HFFc6 (cell line): ENCODE data around the gene PPP1R9A. TPM values are rescaled to one million over a fixed set of nuclear protein-coding genes. Genes with fewer than 3 reads are reported as not detected.

ENCODE experiments used
- DNase-seq: peaks from one replicate; pipeline ENCODE4 v3.0.0-alpha.2; 2018
- H3K27ac Mint-ChIP-seq: 2 replicates; pipeline ENCODE4 v1.8.0; 2020; ENCODE audit warnings: mild to moderate bottlenecking, mixed read lengths
- H3K27me3 Mint-ChIP-seq: 2 replicates; pipeline ENCODE4 v1.8.0; 2021; ENCODE audit warnings: mild to moderate bottlenecking, moderate library complexity, mixed read lengths; ENCODE audit not compliant: insufficient read depth
- H3K36me3 Mint-ChIP-seq: 2 replicates; pipeline ENCODE4 v1.8.0; 2021; ENCODE audit warnings: low read depth, mixed read lengths
- H3K4me1 Mint-ChIP-seq: 2 replicates; pipeline ENCODE4 v1.8.0; 2020; ENCODE audit warnings: low read depth, mixed read lengths
- H3K4me3 Mint-ChIP-seq: 2 replicates; pipeline ENCODE4 v1.8.0; 2020; ENCODE audit warnings: mild to moderate bottlenecking, moderate library complexity, mixed read lengths
- H3K9me3 Mint-ChIP-seq: 2 replicates; pipeline ENCODE4 v1.8.0; 2020; ENCODE audit warnings: mild to moderate bottlenecking, mixed read lengths
- total RNA-seq, 6 experiments: library from RNA; stranded (reverse); fragmentation: NEBNext Ultra II Directional; extraction: Animal tissue kit (Norgen Biotek cat#: 25700); gene quantifications; 2 replicates in 1 of 6; 3 replicates in 5 of 6; pipeline ENCODE4 v1.2.3, GENCODE V29; 2021
- TF ChIP-seq, protein P1 (sequence below): fragments of 200-600 bp; sonication (generic); IDR thresholded peaks from 2 replicates; pipeline ENCODE4 v1.5.0; 2021; ENCODE audit warnings: antibody characterized with exemption, mild to moderate bottlenecking

The PPP1R9A gene
- total RNA-seq, 6 experiments from 2014 or later, result not detected

DNA sequence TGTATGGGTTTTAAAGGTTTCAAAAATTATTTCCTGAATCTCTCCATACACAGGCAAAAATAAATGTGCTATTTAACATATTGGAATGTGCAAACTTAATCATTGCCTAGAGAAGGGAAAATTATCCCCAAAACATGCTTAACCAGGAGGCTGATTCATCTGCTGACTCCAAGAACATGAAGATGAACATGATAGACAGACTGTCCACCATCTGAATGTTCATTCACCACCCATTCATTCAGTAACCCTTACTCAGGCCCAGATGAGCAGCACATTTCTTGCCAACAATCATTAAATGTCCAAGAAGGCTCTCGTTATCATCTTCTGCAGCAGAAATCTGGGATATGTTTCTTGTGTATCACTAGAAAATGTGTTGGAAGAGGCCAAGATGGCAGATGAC is 110.6 kb downstream of the PPP1R9A start:
- Mint-ChIP-seq H3K27ac (no peak overlapping the region), H3K36me3 (no peaks in the 10 kb centered on the region), H3K4me1 (no peaks in the 10 kb centered on the region), H3K4me3 (no peak overlapping the region), H3K9me3 (peaks cover under 1% of the 10 kb centered on the region; the same call in 1 of the 2 replicates), H3K27me3 (no peaks in the 10 kb centered on the region)
- no peak for DNase-seq
- TF ChIP-seq, protein P1, sequence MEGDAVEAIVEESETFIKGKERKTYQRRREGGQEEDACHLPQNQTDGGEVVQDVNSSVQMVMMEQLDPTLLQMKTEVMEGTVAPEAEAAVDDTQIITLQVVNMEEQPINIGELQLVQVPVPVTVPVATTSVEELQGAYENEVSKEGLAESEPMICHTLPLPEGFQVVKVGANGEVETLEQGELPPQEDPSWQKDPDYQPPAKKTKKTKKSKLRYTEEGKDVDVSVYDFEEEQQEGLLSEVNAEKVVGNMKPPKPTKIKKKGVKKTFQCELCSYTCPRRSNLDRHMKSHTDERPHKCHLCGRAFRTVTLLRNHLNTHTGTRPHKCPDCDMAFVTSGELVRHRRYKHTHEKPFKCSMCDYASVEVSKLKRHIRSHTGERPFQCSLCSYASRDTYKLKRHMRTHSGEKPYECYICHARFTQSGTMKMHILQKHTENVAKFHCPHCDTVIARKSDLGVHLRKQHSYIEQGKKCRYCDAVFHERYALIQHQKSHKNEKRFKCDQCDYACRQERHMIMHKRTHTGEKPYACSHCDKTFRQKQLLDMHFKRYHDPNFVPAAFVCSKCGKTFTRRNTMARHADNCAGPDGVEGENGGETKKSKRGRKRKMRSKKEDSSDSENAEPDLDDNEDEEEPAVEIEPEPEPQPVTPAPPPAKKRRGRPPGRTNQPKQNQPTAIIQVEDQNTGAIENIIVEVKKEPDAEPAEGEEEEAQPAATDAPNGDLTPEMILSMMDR, result no peak

GRCh38 chr7:95026018-95026417 is 118.6 kb downstream of the PPP1R9A start:
- no peak overlapping the region for H3K4me3 Mint-ChIP-seq
- TF ChIP-seq, protein P1, result no peak
- H3K27ac Mint-ChIP-seq, result no peak overlapping the region
- no peak for DNase-seq
- H3K36me3 Mint-ChIP-seq, result no peaks in the 10 kb centered on the region
- H3K4me1 Mint-ChIP-seq, result no peaks in the 10 kb centered on the region
- H3K9me3 Mint-ChIP-seq, result peaks cover 24% of the 10 kb centered on the region
- H3K27me3 Mint-ChIP-seq, result peaks cover 2% of the 10 kb centered on the region; the same call in 1 of the 2 replicates

DNA sequence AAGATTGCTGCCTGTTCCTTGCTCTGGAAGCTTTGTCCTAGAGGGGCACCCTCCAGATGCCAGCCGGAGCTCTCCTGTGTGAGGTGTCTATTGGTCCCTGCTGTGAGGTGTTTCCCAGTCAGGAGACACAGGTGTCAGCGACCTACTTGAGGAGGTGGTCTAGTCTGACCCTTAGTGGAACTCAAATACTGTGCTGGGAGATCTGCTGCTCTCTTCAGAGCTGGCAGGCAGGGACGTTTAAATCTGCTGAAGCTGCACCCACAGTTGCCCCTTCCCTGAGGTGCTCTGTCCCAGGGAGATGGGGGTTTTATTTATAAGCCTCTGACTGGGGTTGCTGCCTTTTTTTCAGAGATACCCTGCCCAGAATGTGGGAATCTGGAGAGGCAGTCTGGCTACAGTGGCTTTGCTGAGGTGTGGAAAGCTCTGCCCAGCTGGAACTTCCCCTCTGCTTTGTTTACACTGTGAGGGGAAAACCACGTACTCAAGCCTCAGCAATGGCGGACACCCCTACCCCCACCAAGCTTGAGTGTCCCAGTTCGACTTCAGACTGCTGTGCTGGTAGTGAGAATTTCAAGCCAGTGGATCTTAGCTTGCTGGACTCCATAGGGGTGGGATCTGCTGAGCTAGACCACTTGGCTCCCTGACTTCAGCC is 119.2 kb downstream of the PPP1R9A start:
- no peak overlapping the region for H3K4me3 Mint-ChIP-seq
- peaks cover 24% of the 10 kb centered on the region for H3K9me3 Mint-ChIP-seq
- DNase-seq, result no peak
- TF ChIP-seq, protein P1, result no peak
- no peaks in the 10 kb centered on the region for H3K36me3 Mint-ChIP-seq
- H3K27ac Mint-ChIP-seq, result no peak overlapping the region
- no peaks in the 10 kb centered on the region for H3K4me1 Mint-ChIP-seq
- peaks cover 2% of the 10 kb centered on the region; the same call in 1 of the 2 replicates for H3K27me3 Mint-ChIP-seq

DNA sequence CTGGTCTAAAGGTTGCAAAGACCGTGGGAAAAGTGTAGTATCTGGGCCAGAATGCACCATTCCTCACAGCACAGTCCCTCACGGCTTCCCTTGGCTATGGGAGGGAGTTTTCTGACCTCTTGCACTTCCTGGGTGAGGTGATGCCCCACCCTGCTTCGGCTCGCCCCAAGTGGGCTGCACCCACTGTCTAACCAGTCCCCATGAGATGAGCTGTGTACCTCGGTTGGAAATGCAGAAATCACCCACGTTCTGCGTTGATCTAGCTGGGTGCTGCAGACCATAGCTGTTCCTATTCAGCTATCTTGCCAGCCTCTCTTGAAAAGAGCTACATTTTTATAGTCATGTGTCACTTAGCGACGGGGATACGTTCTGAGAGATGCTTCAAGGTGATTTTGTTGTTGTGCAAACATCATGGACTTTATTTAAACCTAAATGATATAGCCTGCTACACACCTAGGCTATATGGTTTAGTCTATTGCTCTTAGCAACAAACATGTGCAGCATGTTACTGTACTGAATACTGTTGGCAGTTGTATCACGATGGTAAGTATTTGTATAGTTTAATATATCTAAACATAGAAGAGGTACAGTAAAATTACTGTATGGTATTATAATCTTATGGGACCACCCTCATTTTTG is 120.0 kb downstream of the PPP1R9A start:
- no peak for DNase-seq
- Mint-ChIP-seq H3K4me3 (no peak overlapping the region), H3K4me1 (no peaks in the 10 kb centered on the region), H3K27ac (no peak overlapping the region), H3K27me3 (peaks cover 2% of the 10 kb centered on the region; the same call in 1 of the 2 replicates), H3K36me3 (no peaks in the 10 kb centered on the region), H3K9me3 (peaks cover 24% of the 10 kb centered on the region)
- TF ChIP-seq, protein P1, result no peak

GRCh38 chr7:95028683-95029082 is 121.3 kb downstream of the PPP1R9A start:
- H3K4me3 Mint-ChIP-seq, result no peak overlapping the region
- H3K36me3 Mint-ChIP-seq, result no peaks in the 10 kb centered on the region
- no peaks in the 10 kb centered on the region for H3K4me1 Mint-ChIP-seq
- H3K9me3 Mint-ChIP-seq, result peaks cover 20% of the 10 kb centered on the region
- peaks cover 2% of the 10 kb centered on the region for H3K27me3 Mint-ChIP-seq
- no peak for DNase-seq
- TF ChIP-seq, protein P1, result no peak
- no peak overlapping the region for H3K27ac Mint-ChIP-seq
